ENCODE results near the gene FHL2.

FHL2 gene

DNA sequence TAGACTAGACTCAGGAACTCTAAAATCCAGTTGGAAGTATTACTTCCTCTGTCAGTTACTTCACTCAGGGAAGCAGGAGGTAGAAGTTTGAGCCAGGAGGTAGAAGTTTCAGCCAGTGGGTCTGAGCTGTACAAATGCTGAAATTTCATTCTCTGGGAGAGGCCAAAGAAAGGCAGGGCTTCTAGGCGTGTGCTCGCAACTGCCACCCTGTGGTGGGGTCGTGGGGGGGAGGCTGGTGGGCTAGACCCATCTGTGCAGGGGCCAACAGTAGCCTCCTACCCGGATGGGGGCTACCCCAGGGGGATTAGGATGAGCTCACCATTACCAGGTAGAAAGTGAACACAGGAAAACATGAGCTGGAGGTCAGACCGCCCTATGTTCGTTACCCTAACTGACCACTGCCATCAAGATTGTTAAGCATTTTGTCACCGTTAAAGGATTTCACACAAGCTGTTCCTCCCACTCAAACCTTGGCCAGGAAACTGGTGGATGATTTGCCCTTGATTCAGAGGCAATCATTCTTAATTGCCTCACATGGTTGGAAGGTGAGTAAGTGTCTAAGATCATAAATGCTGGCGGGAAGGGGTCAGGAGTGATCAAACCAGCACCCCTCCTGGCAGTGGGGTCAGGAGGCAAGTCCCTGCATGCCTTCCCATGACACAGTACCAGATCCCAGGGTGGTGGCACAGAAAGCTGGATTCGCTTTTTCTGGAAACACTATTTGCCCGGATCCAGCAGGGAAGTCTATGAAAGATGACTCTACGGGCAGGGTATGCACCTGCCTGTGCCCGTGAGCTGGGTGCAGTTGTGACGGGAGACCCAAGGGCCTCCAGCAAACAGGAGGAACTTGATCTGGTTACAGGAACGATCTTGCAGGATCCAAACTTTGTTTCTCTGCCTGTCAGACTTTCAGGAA, 5.2 kb upstream of the FHL2 start:
- ChIA-PET POLR2A (interaction anchor here (1.0 kb wide), 2 partner anchors 10 to 14 kb away, joined by 3 to 4 read pairs; no protein-coding TSS in a partner anchor), CTCF (interaction anchor here (0.6 to 2.0 kb wide), 9 partner anchors 9 to 110 kb away, joined by 3 to 10 read pairs (median 5); no protein-coding TSS in a partner anchor)
- DNase-seq (ENCODE audit: extremely low spot score), result no peak

DNA sequence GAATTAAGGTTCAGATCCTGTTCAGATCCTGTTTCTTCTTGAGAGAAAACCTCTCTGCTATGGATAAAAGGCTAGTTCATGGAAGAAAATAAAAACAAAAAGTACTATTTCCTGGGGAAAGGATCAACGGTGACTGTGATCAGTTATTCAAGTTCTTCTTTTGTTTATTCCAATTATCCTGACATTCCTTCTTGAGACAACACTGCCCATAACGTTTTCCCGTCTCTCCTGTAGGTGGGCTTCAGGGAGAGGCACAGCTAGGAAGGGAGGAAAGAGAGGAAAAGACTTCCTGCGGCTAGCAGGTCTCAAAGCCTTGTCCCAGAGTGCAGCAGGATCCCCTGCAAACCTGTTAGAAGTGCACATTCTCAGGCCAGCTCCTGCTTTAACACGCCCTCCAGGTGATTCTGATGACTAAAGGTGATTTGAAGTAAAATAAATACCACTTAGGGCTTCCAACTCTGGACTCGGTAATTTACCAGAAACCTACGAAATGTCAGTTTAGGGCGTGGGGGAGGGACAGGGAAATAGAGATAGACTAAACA, 4.5 kb upstream of the FHL2 start:
- TF ChIP-seq CTBP1 (IDR thresholded peaks at IDR 0.05; ENCODE audit: borderline replicate concordance) (no peak), ZNF384 (IDR thresholded peaks at IDR 0.05) (no peak), SUZ12 (IDR thresholded peaks at IDR 0.05) (no peak), FOXK2 (IDR thresholded peaks at IDR 0.05) (no peak), L3MBTL2 (conservative IDR thresholded peaks at IDR 0.05) (no peak), ARNT (IDR thresholded peaks at IDR 0.05) (no peak), SP1 (IDR thresholded peaks at IDR 0.05) (no peak), HDGF (IDR thresholded peaks at IDR 0.05; ENCODE audit: borderline replicate concordance) (no peak), TARDBP (IDR thresholded peaks at IDR 0.05) (no peak), BHLHE40 (IDR thresholded peaks at IDR 0.05; ENCODE audit: borderline replicate concordance) (no peak), FOXA1 (IDR thresholded peaks at IDR 0.05) (no peak), ELF4 (IDR thresholded peaks at IDR 0.05) (no peak), NFRKB (IDR thresholded peaks at IDR 0.05) (no peak), FOXM1 (IDR thresholded peaks at IDR 0.05; ENCODE audit: borderline replicate concordance) (no peak), LEF1 (IDR thresholded peaks at IDR 0.05; ENCODE audit: borderline replicate concordance) (no peak)
- TF ChIP-seq, protein P1, sequence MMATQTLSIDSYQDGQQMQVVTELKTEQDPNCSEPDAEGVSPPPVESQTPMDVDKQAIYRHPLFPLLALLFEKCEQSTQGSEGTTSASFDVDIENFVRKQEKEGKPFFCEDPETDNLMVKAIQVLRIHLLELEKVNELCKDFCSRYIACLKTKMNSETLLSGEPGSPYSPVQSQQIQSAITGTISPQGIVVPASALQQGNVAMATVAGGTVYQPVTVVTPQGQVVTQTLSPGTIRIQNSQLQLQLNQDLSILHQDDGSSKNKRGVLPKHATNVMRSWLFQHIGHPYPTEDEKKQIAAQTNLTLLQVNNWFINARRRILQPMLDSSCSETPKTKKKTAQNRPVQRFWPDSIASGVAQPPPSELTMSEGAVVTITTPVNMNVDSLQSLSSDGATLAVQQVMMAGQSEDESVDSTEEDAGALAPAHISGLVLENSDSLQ (IDR thresholded peaks at IDR 0.05), result no peak
- no peak for DNase-seq (ENCODE audit: extremely low spot score)
- POLR2A ChIA-PET, result interaction anchor here (1.0 kb wide), 2 partner anchors 9 to 13 kb away, joined by 3 to 4 read pairs; no protein-coding TSS in a partner anchor
- CTCF ChIA-PET, result interaction anchor here (0.6 to 2.0 kb wide), 6 partner anchors 10 to 111 kb away, joined by 4 to 10 read pairs (median 6); no protein-coding TSS in a partner anchor

More for the DNA sequence above, 5.2 kb upstream of the FHL2 start:
- TF ChIP-seq LEF1 (IDR thresholded peaks at IDR 0.05; ENCODE audit: borderline replicate concordance) (no peak), NFRKB (IDR thresholded peaks at IDR 0.05) (no peak), SP1 (IDR thresholded peaks at IDR 0.05) (no peak), SUZ12 (IDR thresholded peaks at IDR 0.05) (no peak)
- TF ChIP-seq, protein P1 (IDR thresholded peaks at IDR 0.05), result no peak

DNA sequence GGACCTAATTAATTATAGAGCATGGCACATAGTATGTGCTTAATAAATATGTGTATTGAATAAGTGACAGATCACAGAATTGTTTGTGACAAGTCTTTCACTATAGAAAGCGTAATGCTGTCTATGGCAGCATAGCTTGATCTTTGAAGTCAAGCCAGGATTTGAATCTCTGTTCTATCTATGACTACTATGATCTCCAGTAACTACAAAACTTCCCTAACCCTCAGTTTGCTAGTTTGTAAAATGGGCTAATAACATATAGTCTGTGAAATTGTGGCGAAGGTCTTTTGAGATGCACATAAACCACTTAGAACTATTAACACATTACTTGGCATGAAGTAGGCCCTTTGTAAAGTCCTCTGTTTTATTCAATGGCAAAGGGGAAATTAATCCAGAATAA, 4.0 kb upstream of the FHL2 start:
- ChIA-PET POLR2A (no interaction called here), CTCF (interaction anchor here (2.0 kb wide), 1 partner anchor 35 kb away, joined by 6 read pairs; no protein-coding TSS in a partner anchor)
- no peak for DNase-seq (ENCODE audit: extremely low spot score)
- TF ChIP-seq ZNF384 (IDR thresholded peaks at IDR 0.05), result no peak

DNA sequence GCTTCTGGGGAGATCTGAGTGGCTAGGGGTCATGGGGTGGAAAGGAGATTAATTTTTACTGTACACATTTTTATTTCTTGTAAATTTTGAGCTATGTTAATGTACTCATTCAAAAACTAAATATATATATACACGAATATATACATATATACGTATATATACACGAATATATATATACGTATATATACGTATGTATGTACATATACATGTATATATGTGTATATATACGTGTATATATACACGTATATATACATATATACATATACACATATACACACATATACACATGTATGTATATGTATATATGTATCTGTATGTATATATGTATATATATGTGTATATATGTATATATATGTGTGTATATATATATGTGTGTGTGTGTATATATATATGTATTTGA, 3.0 kb upstream of the FHL2 start:
- POLR2A ChIA-PET, result no interaction called here

DNA sequence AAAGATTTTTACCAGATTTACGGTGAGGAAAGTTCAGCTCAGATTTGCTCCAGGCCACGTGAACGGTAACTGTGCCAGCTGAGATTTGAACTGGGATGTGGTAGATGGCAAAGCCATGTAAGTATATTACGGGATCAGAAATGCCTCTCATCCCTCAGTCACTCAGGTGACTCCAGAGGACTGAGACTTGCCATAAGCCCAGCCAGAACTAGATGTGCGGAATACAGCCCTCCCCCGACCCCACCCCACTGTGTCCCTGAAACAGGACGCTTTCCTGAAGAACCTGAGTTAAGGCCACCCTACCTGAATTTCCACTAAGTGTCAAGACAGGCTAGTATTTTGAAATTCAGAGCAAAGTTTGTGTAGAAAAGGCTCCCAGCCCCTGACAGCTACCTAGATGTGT, 1.3 kb upstream of the FHL2 start:
- POLR2A ChIA-PET, result no interaction called here
- CTCF ChIA-PET, result interaction anchor here (0.6 to 0.8 kb wide), 3 partner anchors 9 to 1236 kb away, joined by 3 to 9 read pairs (median 6); no protein-coding TSS in a partner anchor

More for the DNA sequence above, 3.0 kb upstream of the FHL2 start:
- no peak for DNase-seq (ENCODE audit: extremely low spot score)
- TF ChIP-seq ELF4 (IDR thresholded peaks at IDR 0.05) (no peak), SP1 (IDR thresholded peaks at IDR 0.05) (no peak), TARDBP (IDR thresholded peaks at IDR 0.05) (no peak), BHLHE40 (IDR thresholded peaks at IDR 0.05; ENCODE audit: borderline replicate concordance) (no peak), FOXA1 (IDR thresholded peaks at IDR 0.05) (no peak), L3MBTL2 (conservative IDR thresholded peaks at IDR 0.05) (no peak), ARNT (IDR thresholded peaks at IDR 0.05) (no peak), NFRKB (IDR thresholded peaks at IDR 0.05) (no peak), CTBP1 (IDR thresholded peaks at IDR 0.05; ENCODE audit: borderline replicate concordance) (no peak), FOXK2 (IDR thresholded peaks at IDR 0.05) (no peak), SUZ12 (IDR thresholded peaks at IDR 0.05) (no peak), FOXM1 (IDR thresholded peaks at IDR 0.05; ENCODE audit: borderline replicate concordance) (no peak), HDGF (IDR thresholded peaks at IDR 0.05; ENCODE audit: borderline replicate concordance) (no peak), LEF1 (IDR thresholded peaks at IDR 0.05; ENCODE audit: borderline replicate concordance) (no peak), ZNF384 (IDR thresholded peaks at IDR 0.05) (no peak)
- TF ChIP-seq, protein P1 (IDR thresholded peaks at IDR 0.05), result no peak
- CTCF ChIA-PET, result no interaction called here

DNA sequence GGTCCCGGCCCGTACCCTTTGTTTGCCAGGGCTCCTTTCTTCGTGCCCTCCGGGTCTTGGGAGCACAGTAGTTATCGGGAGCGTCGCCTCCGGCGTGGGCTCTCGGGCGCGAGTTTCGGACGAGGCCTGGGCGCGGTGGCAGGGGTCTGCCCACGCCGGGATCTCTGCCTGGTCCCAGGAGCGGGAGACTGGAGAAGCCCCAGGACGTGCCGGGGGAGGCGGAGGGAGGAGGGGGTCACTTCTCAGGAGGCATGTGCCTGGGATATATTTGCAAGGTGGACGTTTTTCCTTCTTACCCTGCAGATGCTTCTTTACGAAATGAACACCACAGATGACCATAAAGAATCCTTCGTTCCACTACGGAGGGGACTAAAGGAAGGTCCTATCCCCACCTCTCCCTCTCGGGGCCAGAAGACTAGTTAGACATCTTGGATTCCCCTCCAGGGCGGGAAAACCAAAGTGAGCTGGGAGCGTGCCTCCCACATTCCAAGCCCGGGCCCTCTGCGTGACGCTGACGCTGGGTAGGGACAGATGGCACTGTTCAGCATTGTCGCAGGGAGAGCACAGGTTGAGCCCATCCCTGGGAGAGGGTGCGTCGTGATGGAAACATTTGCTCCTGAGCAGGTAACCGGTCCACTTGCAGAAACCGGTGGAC, 483 bp upstream of the FHL2 start:
- CTCF ChIA-PET, result interaction anchor here (0.8 kb wide), 1 partner anchor 10 kb away, joined by 3 read pairs; no protein-coding TSS in a partner anchor
- no peak for DNase-seq (ENCODE audit: extremely low spot score)
- POLR2A ChIA-PET, result interaction anchor here (1.3 to 1.6 kb wide), 2 partner anchors 8 to 9 kb away, joined by 6 to 9 read pairs; no protein-coding TSS in a partner anchor
- TF ChIP-seq CTBP1 (IDR thresholded peaks at IDR 0.05; ENCODE audit: borderline replicate concordance), result no peak
- no peak for TF ChIP-seq LEF1 (IDR thresholded peaks at IDR 0.05; ENCODE audit: borderline replicate concordance)
- TF ChIP-seq ARNT (IDR thresholded peaks at IDR 0.05), result no peak
- TF ChIP-seq L3MBTL2 (conservative IDR thresholded peaks at IDR 0.05), result peak; percentile 98
- TF ChIP-seq, protein P1 (IDR thresholded peaks at IDR 0.05), result no peak
- TF ChIP-seq BHLHE40 (IDR thresholded peaks at IDR 0.05; ENCODE audit: borderline replicate concordance), result no peak

More for the DNA sequence above, 1.3 kb upstream of the FHL2 start:
- DNase-seq (ENCODE audit: extremely low spot score), result no peak
- no peak for TF ChIP-seq FOXM1 (IDR thresholded peaks at IDR 0.05; ENCODE audit: borderline replicate concordance)
